Lung (tissue), 12 donors: ENCODE results near the gene IQGAP3. TPM values are rescaled to one million over a fixed set of nuclear protein-coding genes. Genes with fewer than 3 reads are reported as not detected.

Source experiments
- ATAC-seq: fragments of 200-7000 bp; cut with Tn5 transposase; one replicate; pipeline ENCODE4 v1.9.1; 2020; ENCODE audit warnings: moderate number of reproducible peaks; ENCODE audit not compliant: insufficient read depth, low FRiP score
- DNase-seq, 3 donors: peaks; one replicate each; pipeline ENCODE4 v3.0.0-alpha.2; 2013 to 2017
- H3K27ac ChIP-seq, 2 donors: one replicate each; pipeline ENCODE4 v1.5.1; 2013; ENCODE audit warnings: mild to moderate bottlenecking in 2 of 2, moderate library complexity in 2 of 2, control low read depth in 1 of 2, inconsistent platforms in 1 of 2, low read depth in 1 of 2, low read length in 1 of 2
- H3K27me3 ChIP-seq, 3 donors: one replicate each; pipeline ENCODE4 v1.5.1; 2013; ENCODE audit warnings: low read length in 2 of 3; ENCODE audit not compliant: control insufficient read depth in 3 of 3, insufficient read depth in 3 of 3
- H3K36me3 ChIP-seq, 4 donors: one replicate each; pipeline ENCODE4 v1.5.1; 2013; ENCODE audit warnings: low read length in 4 of 4, mild to moderate bottlenecking in 1 of 4, moderate library complexity in 1 of 4; ENCODE audit not compliant: control insufficient read depth in 4 of 4, insufficient read depth in 4 of 4
- H3K4me1 ChIP-seq, 5 donors: one replicate each; pipeline ENCODE4 v1.5.1; 2013; ENCODE audit warnings: low read length in 5 of 5, mild to moderate bottlenecking in 2 of 5, moderate library complexity in 1 of 5; ENCODE audit not compliant: control insufficient read depth in 5 of 5, insufficient read depth in 5 of 5
- H3K4me3 ChIP-seq: one replicate; pipeline ENCODE4 v1.5.1; 2013; ENCODE audit warnings: mild to moderate bottlenecking, control low read depth, moderate library complexity
- H3K9ac ChIP-seq, 2 donors: one replicate each; pipeline ENCODE4 v1.5.1; 2013; ENCODE audit warnings: low read length in 2 of 2, control low read depth in 1 of 2; ENCODE audit not compliant: insufficient read depth in 1 of 2
- H3K9me3 ChIP-seq, 4 donors: one replicate each; pipeline ENCODE4 v1.5.1; 2013; ENCODE audit warnings: low read length in 3 of 4, mild to moderate bottlenecking in 1 of 4, moderate library complexity in 1 of 4; ENCODE audit not compliant: control insufficient read depth in 4 of 4, insufficient read depth in 3 of 4
- WGBS, 2 donors: extraction: QIAGEN DNeasy Blood & Tissue Kit; methylation state at CpG; one replicate each; pipeline ENCODE4 v1.1.7; 2013; 5-methylcytosine and 5-hydroxymethylcytosine counted together
- polyA plus RNA-seq, 2 donors: library from polyadenylated mRNA; stranded (reverse); fragments of 200-250 nt; gene quantifications; one replicate each; pipeline ENCODE4 v1.2.1, GENCODE V29; 2013
- total RNA-seq, 2 donors: library from RNA; depleted of rRNA in 1 of 2; stranded (reverse); fragments of >200 nt in 1 of 2; gene quantifications; one replicate each; pipeline ENCODE4 v1.2.1, GENCODE V29; 2014 to 2021
- TF ChIP-seq, protein P1 (sequence below): IDR thresholded peaks from 2 replicates; pipeline ENCODE4 v1.5.1; 2012; ENCODE audit warnings: mild to moderate bottlenecking; ENCODE audit errors: control extremely low read depth, extremely low read depth
- donor health status: control.
- donor health status: control.
- donor health status: Bipolar disorder and iron deficiency.
- donor health status: healthy.
- donor health status: DM: yes; HTN: yes; CAD: no.

The IQGAP3 gene
- total and polyA plus RNA-seq, 4 donors: 0.42 to 3.4 (median 1.2) TPM

DNA sequence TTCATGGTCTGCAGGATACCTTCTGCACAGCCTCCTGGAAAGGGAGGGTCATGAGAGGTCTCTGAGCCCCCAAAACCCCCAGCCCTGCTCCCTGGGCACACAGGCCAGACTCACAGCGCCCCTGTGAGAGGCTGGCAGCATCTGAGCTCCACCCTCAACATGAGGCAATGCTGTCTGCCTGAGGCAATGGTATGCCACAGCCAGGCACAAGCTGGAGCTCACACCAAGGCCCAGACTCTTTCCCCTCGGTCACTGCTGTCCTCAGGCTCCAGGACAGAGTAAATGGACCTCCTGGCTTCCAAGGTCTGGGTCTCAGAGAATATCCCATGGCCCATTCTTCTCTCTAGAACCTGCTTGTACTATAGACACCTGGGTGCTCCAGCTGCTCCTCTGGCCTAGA lies 89.0 kb downstream of the IQGAP3 start:
- Histone ChIP-seq H3K9ac (no peak overlapping the region), H3K36me3 (peaks cover 18 to 48% (median 36%) of the 10 kb centered on the region in 4 donors)
- no peak for ATAC-seq

DNA sequence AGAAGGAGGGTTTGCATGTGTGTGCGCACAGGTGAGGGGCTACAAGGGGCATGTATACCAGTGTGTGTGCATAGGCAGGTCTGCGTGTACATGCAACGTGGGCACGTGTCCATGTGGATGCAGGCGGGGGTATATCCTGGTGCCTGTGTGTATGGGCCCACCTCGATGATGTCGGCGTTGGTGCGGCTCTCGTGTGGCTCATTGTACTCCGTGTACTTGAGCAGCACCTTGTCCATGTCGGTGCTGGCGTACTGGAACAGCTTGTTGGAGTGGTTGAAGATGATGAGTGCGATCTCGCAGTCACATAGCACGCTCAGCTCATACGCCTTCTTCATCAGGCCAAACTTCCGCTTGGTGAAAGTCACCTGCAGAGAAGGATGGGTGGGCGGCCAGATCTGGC lies 90.1 kb downstream of the IQGAP3 start:
- H3K9ac ChIP-seq: no peak overlapping the region
- 91 to 94% methylated on average over 19 of the region's 19 CpGs for WGBS, 2 donors
- H3K36me3 ChIP-seq: peaks cover 18 to 58% (median 43%) of the 10 kb centered on the region in 4 donors
- ATAC-seq (no peak), DNase-seq (no peak)
- TF ChIP-seq, protein P1, sequence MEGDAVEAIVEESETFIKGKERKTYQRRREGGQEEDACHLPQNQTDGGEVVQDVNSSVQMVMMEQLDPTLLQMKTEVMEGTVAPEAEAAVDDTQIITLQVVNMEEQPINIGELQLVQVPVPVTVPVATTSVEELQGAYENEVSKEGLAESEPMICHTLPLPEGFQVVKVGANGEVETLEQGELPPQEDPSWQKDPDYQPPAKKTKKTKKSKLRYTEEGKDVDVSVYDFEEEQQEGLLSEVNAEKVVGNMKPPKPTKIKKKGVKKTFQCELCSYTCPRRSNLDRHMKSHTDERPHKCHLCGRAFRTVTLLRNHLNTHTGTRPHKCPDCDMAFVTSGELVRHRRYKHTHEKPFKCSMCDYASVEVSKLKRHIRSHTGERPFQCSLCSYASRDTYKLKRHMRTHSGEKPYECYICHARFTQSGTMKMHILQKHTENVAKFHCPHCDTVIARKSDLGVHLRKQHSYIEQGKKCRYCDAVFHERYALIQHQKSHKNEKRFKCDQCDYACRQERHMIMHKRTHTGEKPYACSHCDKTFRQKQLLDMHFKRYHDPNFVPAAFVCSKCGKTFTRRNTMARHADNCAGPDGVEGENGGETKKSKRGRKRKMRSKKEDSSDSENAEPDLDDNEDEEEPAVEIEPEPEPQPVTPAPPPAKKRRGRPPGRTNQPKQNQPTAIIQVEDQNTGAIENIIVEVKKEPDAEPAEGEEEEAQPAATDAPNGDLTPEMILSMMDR: no peak
- no peak overlapping the region for H3K27ac ChIP-seq
- H3K27me3 ChIP-seq: no peaks in the 10 kb centered on the region
- peaks cover 0 to 25% (median 0%) of the 10 kb centered on the region in 5 donors for H3K4me1 ChIP-seq
- H3K4me3 ChIP-seq: no peak overlapping the region
- no peaks in the 10 kb centered on the region for H3K9me3 ChIP-seq

More for the DNA sequence above, 89.0 kb downstream of the IQGAP3 start:
- peaks cover 0 to 26% (median 2%) of the 10 kb centered on the region in 5 donors for H3K4me1 ChIP-seq
- 88 to 91% methylated on average over 2 of the region's 2 CpGs for WGBS, 2 donors
- TF ChIP-seq, protein P1: no peak
- no peak overlapping the region for H3K4me3 ChIP-seq
- H3K27me3 ChIP-seq: no peaks in the 10 kb centered on the region
- no peak overlapping the region for H3K27ac ChIP-seq
- no peaks in the 10 kb centered on the region for H3K9me3 ChIP-seq
- DNase-seq: no peak

DNA sequence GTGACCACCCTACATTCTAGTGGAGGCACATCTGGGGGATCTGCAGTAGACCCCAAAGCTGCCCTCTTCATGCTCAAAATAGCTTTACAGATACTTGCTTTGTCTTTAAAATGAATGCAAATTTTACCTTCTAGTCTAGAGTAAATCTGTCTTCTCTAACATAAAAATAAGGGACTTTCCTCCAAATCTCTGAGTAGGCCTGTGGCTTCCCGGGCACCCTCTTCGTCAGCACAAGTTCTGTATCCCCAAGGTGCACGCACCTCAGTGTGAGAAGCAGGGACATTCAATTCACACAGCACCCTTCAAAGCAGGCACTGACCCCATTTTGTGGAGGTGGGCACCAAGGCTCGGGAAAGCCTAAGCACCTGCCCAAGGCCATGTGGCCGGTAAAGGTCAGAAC lies 90.8 kb downstream of the IQGAP3 start:
- TF ChIP-seq, protein P1: no peak
- DNase-seq (no peak), ATAC-seq (no peak)
- H3K9ac ChIP-seq: no peak overlapping the region
- 87 to 92% methylated on average over 5 of the region's 5 CpGs for WGBS, 2 donors
- H3K9me3 ChIP-seq: no peaks in the 10 kb centered on the region
- H3K4me3 ChIP-seq: no peak overlapping the region
- H3K36me3 ChIP-seq: peaks cover 23 to 63% (median 50%) of the 10 kb centered on the region in 4 donors
- peaks cover 0 to 20% (median 0%) of the 10 kb centered on the region in 5 donors for H3K4me1 ChIP-seq
- H3K27me3 ChIP-seq: no peaks in the 10 kb centered on the region
- H3K27ac ChIP-seq: no peak overlapping the region
